Inflammatory macrophage treated with lipopolysaccharide for 1 hour (primary cell): ENCODE results near the gene AKR1C2.
A peak's percentile ranks its signal among the peaks of the same experiment; 100 is the strongest.
"Not testable (repeated sequence)": the region's sequence is repeated elsewhere in the genome, so short reads cannot be mapped to it uniquely, and the experiment has no call there.

ENCODE experiments used
- DNase-seq, 2 donors: peaks; one replicate each; pipeline ENCODE4 v3.0.0-alpha.2; 2020 to 2022

Gene AKR1C2

GRCh38 chr10:4984971-4985594 is 18.6 kb downstream of the AKR1C2 start:
- no peak for DNase-seq

DNA sequence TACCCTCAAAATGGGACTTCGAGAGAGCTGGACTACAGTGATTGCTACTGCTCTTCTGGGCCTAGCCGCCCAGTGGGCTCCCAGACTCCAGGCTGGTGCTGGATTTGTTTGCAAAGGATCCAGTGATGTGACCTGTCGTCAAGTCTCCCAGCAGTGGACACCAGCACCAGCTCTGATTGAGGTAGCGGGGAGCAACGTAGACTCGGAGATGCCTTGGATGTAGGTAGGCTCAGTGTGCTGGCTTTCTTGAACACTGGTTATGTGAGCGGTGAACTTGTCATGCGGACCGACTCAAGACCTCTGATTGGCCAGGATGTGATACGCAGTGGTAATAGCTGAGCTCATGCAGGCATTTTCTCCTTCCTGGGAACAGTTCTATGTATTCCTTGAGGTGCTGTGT is 19.4 kb downstream of the AKR1C2 start:
- no peak for DNase-seq

DNA sequence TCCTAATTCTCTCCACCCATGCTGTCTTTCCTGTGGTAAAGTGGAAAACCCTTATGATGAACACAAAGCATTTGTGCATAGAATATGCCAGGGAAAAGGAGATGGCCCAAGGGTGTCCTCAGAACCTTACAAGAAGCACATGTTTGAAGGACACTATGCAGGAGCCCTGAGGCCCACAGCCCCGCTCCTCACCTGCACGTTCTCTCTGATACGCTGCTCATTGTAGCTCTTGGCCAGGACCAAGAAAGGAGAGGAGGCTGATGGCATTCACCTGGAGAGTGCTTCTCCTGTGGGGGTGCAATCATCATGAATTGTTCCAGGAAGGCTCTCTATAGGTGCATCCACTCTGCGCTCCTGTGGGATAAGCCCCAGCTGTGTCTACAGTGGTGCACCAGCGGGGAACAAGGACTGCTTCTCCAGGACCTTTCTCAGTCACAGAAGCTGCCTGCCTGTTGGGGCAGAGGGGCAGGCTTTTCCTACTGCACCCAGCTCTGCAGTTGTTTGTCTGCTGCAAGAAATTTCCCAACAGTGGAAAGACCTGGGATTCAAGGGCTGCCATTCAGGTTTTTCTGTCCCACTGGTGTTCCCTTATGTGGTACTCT is 19.9 kb downstream of the AKR1C2 start:
- no peak for DNase-seq

- no peak for DNase-seq
Observed at GRCh38 chr10:4982764-4983226, 20.9 kb downstream of the AKR1C2 start.

DNA sequence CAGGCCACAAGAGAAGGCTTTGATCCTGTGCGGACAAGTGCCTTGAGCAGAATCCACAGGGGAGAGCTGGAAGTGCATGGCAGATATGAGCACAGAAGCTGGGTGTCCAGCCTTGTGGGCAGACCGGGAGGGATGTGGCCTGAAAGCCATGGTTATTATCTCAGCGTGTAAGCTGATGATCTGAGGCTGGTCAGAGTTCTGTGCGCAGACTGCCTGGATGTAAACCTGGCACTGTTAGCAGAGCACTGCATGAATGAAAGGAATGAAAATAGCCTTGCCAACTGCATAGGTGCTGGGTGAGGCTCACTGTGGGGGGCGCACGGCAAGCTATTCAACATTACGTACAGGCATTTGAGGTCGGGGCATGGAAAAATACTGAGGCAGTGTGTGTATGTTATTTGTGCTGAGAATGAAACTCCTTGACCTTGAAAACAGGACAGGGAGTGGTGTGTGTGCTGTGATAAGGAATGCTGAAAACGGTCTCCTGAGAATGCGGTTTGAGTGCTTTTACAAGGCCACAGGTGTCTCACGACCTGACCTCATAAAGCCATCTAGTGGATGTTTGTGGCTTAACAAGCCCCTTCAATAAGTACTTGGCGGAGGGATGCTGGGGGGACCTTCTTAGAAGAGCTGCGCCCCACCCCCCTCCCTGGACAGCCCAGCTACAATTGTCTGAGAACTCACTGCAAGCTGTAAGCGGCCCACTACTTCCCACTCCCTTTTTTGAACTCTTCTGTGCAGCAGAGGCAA is 21.8 kb downstream of the AKR1C2 start:
- DNase-seq, result no peak

GRCh38 chr10:4980793-4981192 is 22.9 kb downstream of the AKR1C2 start:
- DNase-seq, result no peak

DNA sequence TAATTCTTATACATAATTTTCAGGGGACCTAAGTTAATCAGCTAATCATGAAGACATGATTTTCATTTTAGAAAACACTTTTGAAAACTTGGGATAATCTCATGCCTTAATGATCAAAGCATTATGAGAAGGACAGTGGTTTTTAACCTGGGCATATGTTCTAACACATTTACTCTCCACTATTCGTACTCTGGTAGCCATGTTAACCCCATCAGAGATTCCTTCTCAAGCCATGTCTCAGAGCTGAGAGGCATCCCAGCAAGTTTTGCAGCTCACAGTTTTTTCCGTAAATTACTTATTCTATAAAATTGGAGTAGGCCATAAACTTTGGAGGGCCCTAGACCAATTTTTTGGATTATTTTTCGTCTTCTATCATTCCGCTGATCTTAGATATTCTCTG is 24.8 kb downstream of the AKR1C2 start:
- DNase-seq, result no peak

DNA sequence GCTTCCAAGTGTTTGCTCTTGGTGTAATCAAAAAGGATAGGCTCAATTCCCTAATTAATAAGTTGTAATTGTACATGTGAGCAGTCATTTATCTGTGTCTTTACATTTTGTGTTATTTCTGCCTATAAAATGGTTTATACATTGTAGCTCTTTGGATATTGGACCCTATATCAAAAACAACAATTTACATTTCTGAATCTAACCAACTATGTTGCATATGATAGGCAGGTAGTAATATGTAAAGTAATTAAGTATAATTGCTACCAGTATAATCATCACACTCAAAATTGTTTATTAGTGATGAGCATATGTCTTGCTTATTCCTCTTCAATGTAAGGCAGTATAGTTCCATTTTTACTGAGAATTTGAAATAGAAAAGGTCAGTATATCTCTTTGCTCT is 26.6 kb downstream of the AKR1C2 start:
- no peak for DNase-seq

- DNase-seq, result not testable (repeated sequence)
Observed at GRCh38 chr10:4974400-4974799, 29.3 kb downstream of the AKR1C2 start.

DNA sequence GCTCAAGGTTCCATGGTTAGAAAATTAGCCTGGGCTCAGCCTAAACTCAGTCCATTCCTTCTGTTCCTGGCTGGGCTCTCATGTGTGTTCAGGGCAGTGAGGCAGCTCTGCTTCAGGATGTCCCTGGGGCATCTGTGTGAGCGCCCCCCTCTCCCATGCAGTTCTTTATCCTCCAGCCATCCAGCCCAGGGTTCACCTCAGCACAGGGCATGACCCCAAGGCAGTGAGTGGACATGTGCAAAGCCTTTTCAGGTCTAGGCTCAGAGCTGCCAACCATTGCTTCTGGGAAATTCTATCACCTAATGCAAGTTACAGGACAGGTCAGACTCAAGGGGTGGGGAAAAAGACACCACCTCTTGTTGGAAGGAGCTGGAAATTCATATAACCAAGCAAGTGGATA is 30.4 kb downstream of the AKR1C2 start:
- not testable (repeated sequence) for DNase-seq

DNA sequence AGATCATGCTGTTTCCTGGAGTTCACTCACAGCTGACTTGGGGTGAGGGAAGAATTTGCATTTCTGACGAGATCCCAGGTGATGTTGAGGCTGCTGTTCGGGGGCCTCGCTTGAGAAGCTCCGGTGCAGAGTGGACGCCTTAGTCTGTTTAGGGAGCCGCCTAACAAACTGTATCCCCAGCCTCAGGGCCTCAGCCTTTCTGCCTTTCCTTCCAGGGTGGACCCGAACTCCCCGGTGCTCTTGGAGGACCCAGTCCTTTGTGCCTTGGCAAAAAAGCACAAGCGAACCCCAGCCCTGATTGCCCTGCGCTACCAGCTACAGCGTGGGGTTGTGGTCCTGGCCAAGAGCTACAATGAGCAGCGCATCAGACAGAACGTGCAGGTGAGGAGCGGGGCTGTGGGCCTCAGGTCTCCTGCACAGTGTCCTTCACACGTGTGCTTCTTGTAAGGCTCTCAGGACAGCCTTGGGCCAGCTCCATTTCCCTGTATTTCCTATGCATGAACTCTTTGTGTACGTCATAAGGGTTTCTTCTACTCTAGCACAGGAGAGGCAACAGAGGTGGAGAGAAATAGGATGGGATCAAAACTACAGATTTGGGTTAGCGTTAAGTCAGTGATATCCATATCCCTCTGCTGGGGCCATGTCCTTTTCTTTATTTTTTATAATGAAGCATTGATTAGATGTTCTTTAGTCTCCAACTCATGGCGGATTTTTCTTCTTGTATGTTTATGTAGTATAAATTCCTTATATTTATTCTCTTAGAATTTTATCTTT is 31.1 kb downstream of the AKR1C2 start:
- DNase-seq, result not testable (repeated sequence)

GRCh38 chr10:4970362-4970761 is 33.3 kb downstream of the AKR1C2 start:
- not testable (repeated sequence) for DNase-seq

- not testable (repeated sequence) for DNase-seq
Observed at GRCh38 chr10:4969289-4969688, 34.4 kb downstream of the AKR1C2 start.

- not testable (repeated sequence) for DNase-seq
Observed at GRCh38 chr10:4967189-4967588, 36.5 kb downstream of the AKR1C2 start.

DNA sequence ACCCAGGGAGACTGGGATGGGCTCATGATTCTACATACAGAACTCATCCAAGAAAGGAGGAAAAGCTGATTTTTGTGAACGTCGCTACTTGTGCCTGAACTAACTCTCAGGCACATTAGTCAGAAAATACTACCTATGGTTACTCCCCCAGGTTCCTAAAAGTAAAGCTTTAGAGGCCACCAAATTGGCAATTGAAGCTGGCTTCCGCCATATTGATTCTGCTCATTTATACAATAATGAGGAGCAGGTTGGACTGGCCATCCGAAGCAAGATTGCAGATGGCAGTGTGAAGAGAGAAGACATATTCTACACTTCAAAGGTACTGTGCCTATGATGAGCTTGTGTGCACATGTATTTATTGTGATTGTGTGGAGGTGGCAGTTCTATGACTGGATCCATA is 37.9 kb downstream of the AKR1C2 start:
- not testable (repeated sequence) for DNase-seq

GRCh38 chr10:4963815-4964154 is 39.9 kb downstream of the AKR1C2 start:
- not testable (repeated sequence) for DNase-seq

- DNase-seq, result peak in 1 of 2 donors; percentile 36
Observed at GRCh38 chr10:4962876-4963814, 40.5 kb downstream of the AKR1C2 start, which contains the start of gene AKR1C1. Gene AKR1C1 (plus strand): TSS chr10:4963415. CDS start chr10:4963445, 30 bp downstream.

DNA sequence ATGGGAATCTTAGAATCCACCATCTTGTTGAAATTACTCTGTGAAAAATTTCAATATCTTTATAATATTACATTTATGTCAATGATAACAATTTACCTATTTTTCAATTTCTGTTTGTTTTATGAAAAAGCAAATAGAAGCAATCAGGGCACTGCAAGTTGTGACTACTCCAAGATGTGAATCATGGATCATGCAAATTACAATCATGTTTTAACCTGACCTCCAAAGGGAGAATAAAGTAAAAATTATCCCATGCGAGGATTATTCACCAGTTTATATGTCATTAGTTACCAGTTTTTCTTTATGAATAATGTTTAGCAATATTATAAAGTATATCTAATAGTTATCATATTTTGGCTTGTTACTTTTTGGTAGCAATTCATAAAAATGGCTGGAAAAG is 41.3 kb downstream of the AKR1C2 start:
- not testable (repeated sequence) for DNase-seq

- DNase-seq, result not testable (repeated sequence)
Observed at GRCh38 chr10:4961558-4961957, 42.1 kb downstream of the AKR1C2 start.

DNA sequence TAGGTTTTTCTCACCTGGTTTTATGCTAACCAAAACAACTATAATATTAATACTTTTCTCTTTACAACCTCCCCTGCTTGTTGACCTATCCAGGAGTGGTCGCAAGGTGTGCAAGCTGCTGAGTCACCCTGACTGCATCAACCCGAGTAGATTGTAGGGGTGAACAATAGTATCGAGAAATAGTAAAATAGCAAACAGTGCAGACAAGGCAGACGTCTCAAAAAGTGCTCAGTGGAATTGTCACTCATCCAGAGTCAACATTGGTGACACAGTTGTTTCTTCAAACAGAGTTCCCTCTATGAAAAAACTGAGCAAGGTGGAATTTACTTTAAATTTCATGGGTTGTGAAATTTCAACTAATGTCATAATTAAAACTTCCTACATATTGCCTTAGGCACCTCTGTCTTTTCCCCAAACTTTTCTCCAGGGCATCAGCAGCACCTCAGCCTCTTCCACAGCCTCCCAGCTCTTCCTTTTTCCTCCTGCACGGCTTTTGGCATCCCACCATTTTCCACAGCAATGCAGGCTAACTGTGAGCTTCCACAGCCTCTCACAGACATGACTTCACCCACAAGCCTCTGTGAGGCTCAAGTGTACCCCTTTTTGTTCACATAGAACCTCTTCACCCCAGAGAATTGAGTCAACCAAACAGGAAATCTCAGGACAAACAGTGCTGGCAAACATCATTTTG is 46.6 kb downstream of the AKR1C2 start:
- not testable (repeated sequence) for DNase-seq

DNA sequence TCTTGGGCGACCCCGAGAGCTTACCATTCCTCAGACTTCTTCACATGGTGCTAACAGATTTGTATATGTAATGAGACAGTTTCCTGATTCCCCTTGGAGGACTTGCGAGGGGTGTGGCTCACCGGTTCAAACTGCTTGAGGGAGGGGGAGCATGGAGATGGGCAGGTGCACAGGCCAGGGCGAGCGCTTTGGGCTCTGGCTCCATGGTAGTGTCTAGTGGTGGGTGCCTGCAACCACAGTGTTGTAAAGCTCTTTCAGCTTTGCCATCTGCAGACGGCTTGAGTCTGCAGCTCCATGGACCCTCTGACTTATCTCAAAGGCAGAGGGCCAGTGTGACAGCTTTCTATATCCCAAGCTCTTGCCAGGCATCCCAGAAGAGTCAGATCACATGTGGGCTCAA is 47.6 kb downstream of the AKR1C2 start:
- not testable (repeated sequence) for DNase-seq
